ENCODE results near the gene SGF29. TPM values are rescaled to one million over a fixed set of nuclear protein-coding genes. Genes with fewer than 3 reads are reported as not detected.

SGF29 gene
- polyA plus RNA-seq, 1 donor (not counting 4 experiments of a cell fraction or from before 2014, with no cell fraction given), result 3.0 TPM

DNA sequence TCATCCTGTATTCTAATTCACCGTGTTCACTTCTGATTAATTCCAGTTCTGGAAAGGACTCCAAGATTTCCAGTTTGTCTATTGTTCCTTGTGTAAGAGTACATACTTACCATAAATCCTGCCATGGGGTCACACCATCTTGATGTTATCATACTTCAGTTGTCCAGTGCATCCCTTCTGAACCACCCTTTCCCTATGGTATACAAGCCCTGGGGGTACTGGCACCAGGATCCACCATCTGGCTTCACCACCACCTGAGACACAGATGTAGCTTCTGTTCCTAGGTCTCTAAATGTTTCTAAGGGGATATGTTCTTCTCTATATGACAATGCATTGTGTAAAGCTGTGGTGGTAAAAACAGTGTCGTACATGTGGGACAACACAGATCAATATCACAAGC is 21.2 kb downstream of the SGF29 start:
- FAIRE-seq, result no peak
- no peak for DNase-seq (ENCODE audit: low read depth, low spot score)
- Histone ChIP-seq H3K4me3 (ENCODE audit: control insufficient read depth in 2 of 3, extremely low read depth in 1 of 3, insufficient read depth in 2 of 3, low read depth in 1 of 3, low read length in 3 of 3) (no peak overlapping the region), H3K9me1 (ENCODE audit: control insufficient read depth, extremely low read depth, insufficient read depth, low read length) (no peaks in the 10 kb centered on the region), H3K27ac (ENCODE audit: control insufficient read depth, insufficient read depth, low read length) (no peak overlapping the region), H3K27me3 (ENCODE audit: control insufficient read depth, extremely low read depth, insufficient read depth, low read length) (no peaks in the 10 kb centered on the region), H3K4me1 (ENCODE audit: control insufficient read depth, extremely low read depth, insufficient read depth, low read length) (no peaks in the 10 kb centered on the region), H2AFZ (ENCODE audit: control insufficient read depth, low read length) (no peak overlapping the region), H3K79me2 (ENCODE audit: control insufficient read depth, insufficient read depth, low read length) (peaks cover 2% of the 10 kb centered on the region), H3K9ac (ENCODE audit: control insufficient read depth, extremely low read depth, insufficient read depth, low read length) (no peak overlapping the region), H3K4me2 (ENCODE audit: control insufficient read depth, extremely low read depth, insufficient read depth, low read depth, low read length) (no peak overlapping the region), H3K9me3 (ENCODE audit: control insufficient read depth, low read depth, low read length) (no peaks in the 10 kb centered on the region), H4K20me1 (ENCODE audit: control insufficient read depth, extremely low read depth, insufficient read depth, low read length) (no peaks in the 10 kb centered on the region), H3K36me3 (ENCODE audit: control insufficient read depth in 2 of 2, extremely low read depth in 1 of 2, insufficient read depth in 2 of 2, low read length in 2 of 2) (no peaks in the 10 kb centered on the region)
- no peak for TF ChIP-seq EZH2 (IDR thresholded peaks at IDR 0.05; ENCODE audit: low read length)
- TF ChIP-seq, protein P1, sequence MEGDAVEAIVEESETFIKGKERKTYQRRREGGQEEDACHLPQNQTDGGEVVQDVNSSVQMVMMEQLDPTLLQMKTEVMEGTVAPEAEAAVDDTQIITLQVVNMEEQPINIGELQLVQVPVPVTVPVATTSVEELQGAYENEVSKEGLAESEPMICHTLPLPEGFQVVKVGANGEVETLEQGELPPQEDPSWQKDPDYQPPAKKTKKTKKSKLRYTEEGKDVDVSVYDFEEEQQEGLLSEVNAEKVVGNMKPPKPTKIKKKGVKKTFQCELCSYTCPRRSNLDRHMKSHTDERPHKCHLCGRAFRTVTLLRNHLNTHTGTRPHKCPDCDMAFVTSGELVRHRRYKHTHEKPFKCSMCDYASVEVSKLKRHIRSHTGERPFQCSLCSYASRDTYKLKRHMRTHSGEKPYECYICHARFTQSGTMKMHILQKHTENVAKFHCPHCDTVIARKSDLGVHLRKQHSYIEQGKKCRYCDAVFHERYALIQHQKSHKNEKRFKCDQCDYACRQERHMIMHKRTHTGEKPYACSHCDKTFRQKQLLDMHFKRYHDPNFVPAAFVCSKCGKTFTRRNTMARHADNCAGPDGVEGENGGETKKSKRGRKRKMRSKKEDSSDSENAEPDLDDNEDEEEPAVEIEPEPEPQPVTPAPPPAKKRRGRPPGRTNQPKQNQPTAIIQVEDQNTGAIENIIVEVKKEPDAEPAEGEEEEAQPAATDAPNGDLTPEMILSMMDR (optimal IDR thresholded peaks at IDR 0.05 in 1 of 3, IDR thresholded peaks at IDR 0.05 in 1 of 3, conservative IDR thresholded peaks at IDR 0.05 in 1 of 3; ENCODE audit: extremely low read depth in 1 of 3, insufficient read depth in 2 of 3, low read length in 3 of 3), result no peak
- dilution Hi-C loops (cut with MboI; ENCODE audit: extremely low pct_ligation_motif_present, low sequenced_read_pairs), result no loop called here

DNA sequence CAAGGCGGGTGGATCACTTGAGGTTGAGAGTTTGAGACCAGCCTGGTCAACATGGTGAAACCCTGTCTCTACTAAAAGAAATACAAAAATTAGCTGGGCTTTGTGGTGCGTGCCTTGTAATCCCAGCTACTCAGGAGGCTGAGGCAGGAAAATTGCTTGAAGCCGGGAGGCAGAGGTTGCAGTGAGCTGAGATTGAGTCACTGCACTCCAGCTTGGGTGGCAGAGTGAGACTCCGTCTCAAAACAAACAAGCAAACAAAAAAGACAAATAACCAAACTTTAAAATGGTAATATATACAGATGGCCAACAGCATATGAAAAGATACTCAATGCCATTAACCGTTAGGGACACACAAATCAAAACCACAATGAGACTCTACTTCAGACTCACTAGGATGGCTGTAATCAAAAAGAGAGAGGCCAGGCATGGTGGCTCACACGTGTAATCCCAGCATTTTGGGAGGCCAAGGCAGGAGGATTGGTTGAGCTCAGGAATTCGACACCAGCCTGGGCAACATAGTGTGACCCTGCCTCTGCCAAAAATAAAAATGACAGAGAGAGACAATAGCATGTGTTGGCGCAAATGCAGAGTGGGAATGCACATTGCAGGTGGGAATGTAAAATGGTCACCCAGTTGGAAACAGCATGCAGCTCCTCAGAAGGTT is 21.9 kb downstream of the SGF29 start:
- Histone ChIP-seq H3K4me2 (ENCODE audit: control insufficient read depth, extremely low read depth, insufficient read depth, low read depth, low read length) (no peak overlapping the region), H3K27me3 (ENCODE audit: control insufficient read depth, extremely low read depth, insufficient read depth, low read length) (no peaks in the 10 kb centered on the region), H4K20me1 (ENCODE audit: control insufficient read depth, extremely low read depth, insufficient read depth, low read length) (no peaks in the 10 kb centered on the region), H3K79me2 (ENCODE audit: control insufficient read depth, insufficient read depth, low read length) (peaks cover 2% of the 10 kb centered on the region), H2AFZ (ENCODE audit: control insufficient read depth, low read length) (no peak overlapping the region), H3K4me3 (ENCODE audit: control insufficient read depth in 2 of 3, extremely low read depth in 1 of 3, insufficient read depth in 2 of 3, low read depth in 1 of 3, low read length in 3 of 3) (no peak overlapping the region), H3K9me1 (ENCODE audit: control insufficient read depth, extremely low read depth, insufficient read depth, low read length) (no peaks in the 10 kb centered on the region), H3K9me3 (ENCODE audit: control insufficient read depth, low read depth, low read length) (no peaks in the 10 kb centered on the region), H3K4me1 (ENCODE audit: control insufficient read depth, extremely low read depth, insufficient read depth, low read length) (no peaks in the 10 kb centered on the region), H3K9ac (ENCODE audit: control insufficient read depth, extremely low read depth, insufficient read depth, low read length) (no peak overlapping the region), H3K27ac (ENCODE audit: control insufficient read depth, insufficient read depth, low read length) (no peak overlapping the region), H3K36me3 (ENCODE audit: control insufficient read depth in 2 of 2, extremely low read depth in 1 of 2, insufficient read depth in 2 of 2, low read length in 2 of 2) (no peaks in the 10 kb centered on the region)
- TF ChIP-seq EZH2 (IDR thresholded peaks at IDR 0.05; ENCODE audit: low read length), result no peak
- TF ChIP-seq, protein P1 (optimal IDR thresholded peaks at IDR 0.05 in 1 of 3, IDR thresholded peaks at IDR 0.05 in 1 of 3, conservative IDR thresholded peaks at IDR 0.05 in 1 of 3; ENCODE audit: extremely low read depth in 1 of 3, insufficient read depth in 2 of 3, low read length in 3 of 3), result no peak
- DNase-seq (ENCODE audit: low read depth, low spot score) (no peak), FAIRE-seq (no peak)
- dilution Hi-C loops (cut with MboI; ENCODE audit: extremely low pct_ligation_motif_present, low sequenced_read_pairs), result no loop called here
